ENCODE data around the gene MYO10. TPM values are rescaled to one million over a fixed set of nuclear protein-coding genes. Genes with fewer than 3 reads are reported as not detected.
"Not testable (repeated sequence)": the region's sequence is repeated elsewhere in the genome, so short reads cannot be mapped to it uniquely, and the experiment has no call there.

Gene MYO10
- total RNA-seq, 1 donor from 2014 or later, result 1.0 TPM

GRCh38 chr5:16855485-16855884 lies 80.6 kb downstream of the MYO10 start:
- Mint-ChIP-seq H3K27me3 (ENCODE audit: low read depth) (no peaks in the 10 kb centered on the region), H3K4me1 (ENCODE audit: low read depth) (no peaks in the 10 kb centered on the region), H3K9me3 (no peaks in the 10 kb centered on the region), H3K27ac (no peak overlapping the region), H3K4me3 (ENCODE audit: low read depth) (no peak overlapping the region), H3K36me3 (ENCODE audit: low read depth) (no peaks in the 10 kb centered on the region)
- DNase-seq (ENCODE audit: low spot score), result no peak
- intact Hi-C loops (cut with micrococcal nuclease), result no loop called here

- Mint-ChIP-seq H3K4me3 (ENCODE audit: low read depth) (no peak overlapping the region), H3K27ac (no peak overlapping the region), H3K36me3 (ENCODE audit: low read depth) (no peaks in the 10 kb centered on the region), H3K9me3 (no peaks in the 10 kb centered on the region), H3K4me1 (ENCODE audit: low read depth) (no peaks in the 10 kb centered on the region), H3K27me3 (ENCODE audit: low read depth) (no peaks in the 10 kb centered on the region)
- DNase-seq (ENCODE audit: low spot score), result no peak
- intact Hi-C loops (cut with micrococcal nuclease), result no loop called here
Measured at GRCh38 chr5:16854351-16854750, 81.7 kb downstream of the MYO10 start.

- Mint-ChIP-seq H3K36me3 (ENCODE audit: low read depth) (no peaks in the 10 kb centered on the region), H3K27me3 (ENCODE audit: low read depth) (no peaks in the 10 kb centered on the region), H3K9me3 (no peaks in the 10 kb centered on the region), H3K4me1 (ENCODE audit: low read depth) (no peaks in the 10 kb centered on the region), H3K27ac (no peak overlapping the region), H3K4me3 (ENCODE audit: low read depth) (no peak overlapping the region)
- intact Hi-C loops (cut with micrococcal nuclease), result no loop called here
- DNase-seq (ENCODE audit: low spot score), result no peak
Measured at GRCh38 chr5:16853518-16853917, 82.6 kb downstream of the MYO10 start.

- intact Hi-C loops (cut with micrococcal nuclease), result no loop called here
- no peak overlapping the region for H3K27ac Mint-ChIP-seq
- DNase-seq (ENCODE audit: low spot score), result no peak
- no peaks in the 10 kb centered on the region for H3K36me3 Mint-ChIP-seq (ENCODE audit: low read depth)
- no peaks in the 10 kb centered on the region for H3K9me3 Mint-ChIP-seq
- no peak overlapping the region for H3K4me3 Mint-ChIP-seq (ENCODE audit: low read depth)
- no peaks in the 10 kb centered on the region for H3K27me3 Mint-ChIP-seq (ENCODE audit: low read depth)
- no peaks in the 10 kb centered on the region for H3K4me1 Mint-ChIP-seq (ENCODE audit: low read depth)
Measured at GRCh38 chr5:16852251-16853005, 83.7 kb downstream of the MYO10 start.

GRCh38 chr5:16849775-16850174 lies 86.3 kb downstream of the MYO10 start:
- intact Hi-C loops (cut with micrococcal nuclease), result no loop called here
- no peaks in the 10 kb centered on the region for H3K9me3 Mint-ChIP-seq
- DNase-seq (ENCODE audit: low spot score), result no peak

GRCh38 chr5:16849181-16849580 lies 86.9 kb downstream of the MYO10 start:
- H3K36me3 Mint-ChIP-seq (ENCODE audit: low read depth), result no peaks in the 10 kb centered on the region
- no peak overlapping the region for H3K4me3 Mint-ChIP-seq (ENCODE audit: low read depth)
- H3K27ac Mint-ChIP-seq, result no peak overlapping the region
- H3K4me1 Mint-ChIP-seq (ENCODE audit: low read depth), result no peaks in the 10 kb centered on the region
- DNase-seq (ENCODE audit: low spot score), result no peak
- no peaks in the 10 kb centered on the region for H3K9me3 Mint-ChIP-seq
- peaks cover 1% of the 10 kb centered on the region for H3K27me3 Mint-ChIP-seq (ENCODE audit: low read depth)
- intact Hi-C loops (cut with micrococcal nuclease), result no loop called here

More at GRCh38 chr5:16849775-16850174, 86.3 kb downstream of the MYO10 start:
- Mint-ChIP-seq H3K36me3 (ENCODE audit: low read depth) (no peaks in the 10 kb centered on the region), H3K4me3 (ENCODE audit: low read depth) (no peak overlapping the region), H3K27me3 (ENCODE audit: low read depth) (no peaks in the 10 kb centered on the region), H3K27ac (no peak overlapping the region), H3K4me1 (ENCODE audit: low read depth) (no peaks in the 10 kb centered on the region)

GRCh38 chr5:16844952-16845351 lies 91.1 kb downstream of the MYO10 start:
- Mint-ChIP-seq H3K36me3 (ENCODE audit: low read depth) (no peaks in the 10 kb centered on the region), H3K9me3 (no peaks in the 10 kb centered on the region), H3K27me3 (ENCODE audit: low read depth) (peaks cover 6% of the 10 kb centered on the region), H3K27ac (no peak overlapping the region), H3K4me3 (ENCODE audit: low read depth) (no peak overlapping the region), H3K4me1 (ENCODE audit: low read depth) (no peaks in the 10 kb centered on the region)
- DNase-seq (ENCODE audit: low spot score), result no peak
- intact Hi-C loops (cut with micrococcal nuclease), result no loop called here

- DNase-seq (ENCODE audit: low spot score), result no peak
- Mint-ChIP-seq H3K4me3 (ENCODE audit: low read depth) (no peak overlapping the region), H3K36me3 (ENCODE audit: low read depth) (no peaks in the 10 kb centered on the region), H3K4me1 (ENCODE audit: low read depth) (no peaks in the 10 kb centered on the region), H3K27ac (no peak overlapping the region), H3K27me3 (ENCODE audit: low read depth) (peaks cover 6% of the 10 kb centered on the region), H3K9me3 (no peaks in the 10 kb centered on the region)
- intact Hi-C loops (cut with micrococcal nuclease), result no loop called here
Measured at GRCh38 chr5:16842896-16843295, 93.2 kb downstream of the MYO10 start.

GRCh38 chr5:16841416-16841815 lies 94.7 kb downstream of the MYO10 start:
- peaks cover 6% of the 10 kb centered on the region for H3K27me3 Mint-ChIP-seq (ENCODE audit: low read depth)

GRCh38 chr5:16837305-16837704 lies 98.8 kb downstream of the MYO10 start:
- H3K36me3 Mint-ChIP-seq (ENCODE audit: low read depth), result no peaks in the 10 kb centered on the region
- H3K4me1 Mint-ChIP-seq (ENCODE audit: low read depth), result no peaks in the 10 kb centered on the region
- intact Hi-C loops (cut with micrococcal nuclease), result no loop called here
- no peak for DNase-seq (ENCODE audit: low spot score)
- H3K27ac Mint-ChIP-seq, result no peak overlapping the region
- H3K4me3 Mint-ChIP-seq (ENCODE audit: low read depth), result no peak overlapping the region
- no peaks in the 10 kb centered on the region for H3K27me3 Mint-ChIP-seq (ENCODE audit: low read depth)
- no peaks in the 10 kb centered on the region for H3K9me3 Mint-ChIP-seq

More at GRCh38 chr5:16841416-16841815, 94.7 kb downstream of the MYO10 start:
- no peaks in the 10 kb centered on the region for H3K4me1 Mint-ChIP-seq (ENCODE audit: low read depth)
- H3K36me3 Mint-ChIP-seq (ENCODE audit: low read depth), result no peaks in the 10 kb centered on the region
- intact Hi-C loops (cut with micrococcal nuclease), result no loop called here
- no peak overlapping the region for H3K27ac Mint-ChIP-seq
- no peak overlapping the region for H3K4me3 Mint-ChIP-seq (ENCODE audit: low read depth)
- H3K9me3 Mint-ChIP-seq, result no peaks in the 10 kb centered on the region
- no peak for DNase-seq (ENCODE audit: low spot score)

- no peak overlapping the region for H3K27ac Mint-ChIP-seq
- H3K36me3 Mint-ChIP-seq (ENCODE audit: low read depth), result no peaks in the 10 kb centered on the region
Measured at GRCh38 chr5:16834029-16834428, 102.1 kb downstream of the MYO10 start.

GRCh38 chr5:16831326-16831725 lies 104.8 kb downstream of the MYO10 start:
- H3K4me1 Mint-ChIP-seq (ENCODE audit: low read depth); intact Hi-C loops (cut with micrococcal nuclease); H3K4me3 Mint-ChIP-seq (ENCODE audit: low read depth); DNase-seq (ENCODE audit: low spot score); H3K27me3 Mint-ChIP-seq (ENCODE audit: low read depth); H3K27ac Mint-ChIP-seq; H3K36me3 Mint-ChIP-seq (ENCODE audit: low read depth); H3K9me3 Mint-ChIP-seq: not testable (repeated sequence)

More at GRCh38 chr5:16834029-16834428, 102.1 kb downstream of the MYO10 start:
- Mint-ChIP-seq H3K4me3 (ENCODE audit: low read depth) (no peak overlapping the region), H3K27me3 (ENCODE audit: low read depth) (no peaks in the 10 kb centered on the region), H3K9me3 (no peaks in the 10 kb centered on the region), H3K4me1 (ENCODE audit: low read depth) (no peaks in the 10 kb centered on the region)
- DNase-seq (ENCODE audit: low spot score), result no peak
- intact Hi-C loops (cut with micrococcal nuclease), result no loop called here

GRCh38 chr5:16827755-16828154 lies 108.3 kb downstream of the MYO10 start:
- Mint-ChIP-seq H3K9me3 (no peaks in the 10 kb centered on the region), H3K27ac (no peak overlapping the region), H3K36me3 (ENCODE audit: low read depth) (no peaks in the 10 kb centered on the region), H3K27me3 (ENCODE audit: low read depth) (no peaks in the 10 kb centered on the region), H3K4me3 (ENCODE audit: low read depth) (no peak overlapping the region), H3K4me1 (ENCODE audit: low read depth) (no peaks in the 10 kb centered on the region)
- intact Hi-C loops (cut with micrococcal nuclease), result no loop called here
- no peak for DNase-seq (ENCODE audit: low spot score)

Data from activated T-helper 2 cell treated with anti-CD3 and anti-CD28 coated beads, Interferon-gamma antibody, Interleukin-2, Interleukin-4, amounts not matched to agents 10 μg/mL and 5 μg/mL and 100 μg/mL, durations not matched to agents 14 hours and 24 hours and 36 hours (primary cell).